Esophagus squamous epithelium (tissue), 4 donors: ENCODE data around the gene EGFL7.

Experiments used
- POLR2A ChIP-seq, 4 donors: fragments of 450-650 bp; IDR thresholded peaks; one replicate each; pipeline ENCODE4 v1.6.1; 2017; ENCODE audit warnings: antibody characterized with exemption in 4 of 4, mild to moderate bottlenecking in 4 of 4, moderate library complexity in 3 of 4
- TF ChIP-seq, protein P1 (sequence below), 6 experiments: fragments of 450-650 bp in 4 of 6; fragments of 200-600 bp in 2 of 6; sonication (generic) in 2 of 6; IDR thresholded peaks; one replicate each; pipeline ENCODE4 v1.5.1; 2016 to 2019; ENCODE audit warnings: antibody characterized with exemption in 6 of 6, mild to moderate bottlenecking in 4 of 6, moderate library complexity in 4 of 6

GRCh38 chr9:136662656-136663581 is at the start of gene EGFL7:
- TF ChIP-seq POLR2A (IDR thresholded peaks at IDR 0.05), result peak in 2 of 4 donors; percentile 46 to 74
- TF ChIP-seq, protein P1, sequence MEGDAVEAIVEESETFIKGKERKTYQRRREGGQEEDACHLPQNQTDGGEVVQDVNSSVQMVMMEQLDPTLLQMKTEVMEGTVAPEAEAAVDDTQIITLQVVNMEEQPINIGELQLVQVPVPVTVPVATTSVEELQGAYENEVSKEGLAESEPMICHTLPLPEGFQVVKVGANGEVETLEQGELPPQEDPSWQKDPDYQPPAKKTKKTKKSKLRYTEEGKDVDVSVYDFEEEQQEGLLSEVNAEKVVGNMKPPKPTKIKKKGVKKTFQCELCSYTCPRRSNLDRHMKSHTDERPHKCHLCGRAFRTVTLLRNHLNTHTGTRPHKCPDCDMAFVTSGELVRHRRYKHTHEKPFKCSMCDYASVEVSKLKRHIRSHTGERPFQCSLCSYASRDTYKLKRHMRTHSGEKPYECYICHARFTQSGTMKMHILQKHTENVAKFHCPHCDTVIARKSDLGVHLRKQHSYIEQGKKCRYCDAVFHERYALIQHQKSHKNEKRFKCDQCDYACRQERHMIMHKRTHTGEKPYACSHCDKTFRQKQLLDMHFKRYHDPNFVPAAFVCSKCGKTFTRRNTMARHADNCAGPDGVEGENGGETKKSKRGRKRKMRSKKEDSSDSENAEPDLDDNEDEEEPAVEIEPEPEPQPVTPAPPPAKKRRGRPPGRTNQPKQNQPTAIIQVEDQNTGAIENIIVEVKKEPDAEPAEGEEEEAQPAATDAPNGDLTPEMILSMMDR (IDR thresholded peaks at IDR 0.05), result no peak
